ENCODE results near the gene ADAD2.

ADAD2 gene

DNA sequence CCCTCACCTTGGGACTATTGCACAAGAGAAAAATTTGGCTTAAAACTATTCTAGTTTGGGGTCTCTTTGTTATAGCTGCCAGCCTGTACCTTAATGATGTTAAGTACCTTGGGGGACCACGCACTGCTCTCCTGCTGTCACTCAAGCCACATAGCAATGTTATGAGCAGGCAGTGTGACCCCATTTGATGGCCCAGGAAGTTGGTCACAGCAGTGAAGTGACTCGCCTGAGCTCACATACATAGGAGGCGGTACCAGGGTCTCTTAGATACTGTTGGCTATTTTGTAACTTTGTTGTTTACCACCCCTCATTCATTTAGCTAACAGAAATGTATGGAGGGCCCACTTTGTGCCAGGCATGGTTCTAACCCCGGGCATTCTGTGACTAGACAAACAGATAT is 32.5 kb downstream of the ADAD2 start:
- DNase-seq (ENCODE audit: low read depth) = no peak

DNA sequence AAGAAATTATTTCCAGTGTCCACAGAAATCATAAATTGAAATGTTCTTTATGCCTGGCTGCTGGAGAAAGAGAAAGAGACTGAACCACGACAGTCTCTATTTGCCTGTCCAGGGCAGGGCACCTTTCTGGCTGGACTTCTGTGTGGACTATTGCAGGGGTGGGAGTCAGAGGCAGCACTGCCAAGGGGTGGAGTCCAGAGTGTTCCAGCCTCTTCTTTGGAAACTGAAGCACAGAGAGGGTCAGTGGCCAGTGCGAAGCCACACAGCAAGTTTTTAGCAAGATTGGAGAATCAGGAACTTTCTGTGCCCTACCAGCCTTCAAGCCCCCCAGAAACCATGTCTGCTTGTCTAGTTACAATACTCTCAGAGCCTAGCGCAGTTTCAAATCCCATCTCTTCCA is 33.6 kb downstream of the ADAD2 start:
- no peak for DNase-seq (ENCODE audit: low read depth)

DNA sequence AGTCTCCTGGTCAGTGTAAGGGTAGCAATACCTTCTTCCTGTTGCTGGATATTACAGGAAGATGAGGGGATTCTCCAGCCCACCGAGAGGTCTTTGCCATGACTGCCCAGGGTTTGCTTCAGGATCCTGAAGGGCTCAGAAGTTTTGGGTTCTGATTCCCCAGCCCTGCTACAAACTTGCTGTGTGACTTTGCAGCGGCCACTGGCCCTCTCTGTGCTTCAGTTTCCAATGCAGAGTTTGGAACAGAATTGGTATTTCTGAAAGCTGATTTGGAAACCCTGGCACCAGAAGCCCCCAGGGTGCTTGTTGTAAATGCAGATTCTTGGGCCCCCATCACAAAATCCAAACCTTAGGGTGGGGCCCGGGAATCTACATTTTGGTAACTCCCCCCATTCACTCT is 34.2 kb downstream of the ADAD2 start:
- DNase-seq (ENCODE audit: low read depth) = no peak

DNA sequence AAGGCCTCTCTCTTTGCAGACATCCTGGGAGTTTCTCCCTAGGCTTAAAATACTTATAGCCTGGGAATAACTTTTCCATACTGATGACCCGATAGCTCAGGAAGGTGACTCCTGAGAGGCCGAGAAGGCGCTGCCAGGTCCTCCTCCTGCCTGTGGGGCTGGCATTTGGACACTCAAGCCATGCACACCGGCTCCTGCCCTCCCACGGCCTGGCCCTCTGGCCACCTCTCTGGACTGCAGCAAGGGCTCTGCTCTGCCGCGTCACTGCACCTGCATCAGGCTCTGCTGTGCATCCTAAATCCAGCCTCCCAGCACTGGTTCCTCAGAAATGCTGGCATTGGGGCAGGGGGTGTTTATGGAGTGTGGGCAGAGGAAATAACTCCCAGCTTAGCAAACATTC is 34.6 kb downstream of the ADAD2 start:
- no peak for DNase-seq (ENCODE audit: low read depth)

DNA sequence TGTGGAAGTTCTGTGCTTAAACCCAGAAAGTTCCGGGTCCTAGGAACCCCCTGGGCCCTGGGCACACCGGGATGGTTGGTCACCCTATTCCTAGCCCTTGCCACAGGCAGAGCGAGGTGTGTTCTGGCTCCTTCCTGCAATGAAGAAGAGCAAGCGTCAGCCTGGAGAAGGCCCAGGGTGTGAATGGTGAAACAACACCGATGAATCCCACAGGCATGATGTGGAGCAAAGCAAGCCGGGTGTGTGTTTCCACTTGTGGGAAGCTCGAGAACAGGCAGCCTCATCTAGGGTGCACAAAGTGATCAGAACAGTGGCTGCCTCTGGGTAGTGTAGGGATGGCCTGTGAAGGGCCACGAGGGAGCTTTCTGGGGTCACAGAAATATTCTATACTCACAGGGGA is 35.1 kb downstream of the ADAD2 start:
- DNase-seq (ENCODE audit: low read depth) = no peak

DNA sequence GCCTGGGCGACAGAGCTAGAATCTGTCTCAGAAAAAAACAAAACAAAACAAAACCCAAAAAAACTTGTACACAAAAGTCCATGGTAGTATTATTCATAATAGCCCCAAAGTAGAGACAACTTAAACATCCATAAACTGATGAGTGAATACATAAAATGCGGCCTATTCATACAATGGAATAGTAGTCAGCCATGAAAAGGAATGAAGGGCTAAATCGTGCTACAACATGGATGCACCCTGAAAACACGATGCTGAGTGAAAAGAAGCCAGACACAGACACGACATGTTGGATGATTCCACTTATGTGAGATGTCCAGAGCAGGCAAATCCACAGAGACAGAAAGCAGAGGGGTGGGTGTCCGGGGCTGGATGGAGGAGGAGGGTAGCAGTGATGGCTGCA is 36.6 kb downstream of the ADAD2 start:
- no peak for DNase-seq (ENCODE audit: low read depth)

DNA sequence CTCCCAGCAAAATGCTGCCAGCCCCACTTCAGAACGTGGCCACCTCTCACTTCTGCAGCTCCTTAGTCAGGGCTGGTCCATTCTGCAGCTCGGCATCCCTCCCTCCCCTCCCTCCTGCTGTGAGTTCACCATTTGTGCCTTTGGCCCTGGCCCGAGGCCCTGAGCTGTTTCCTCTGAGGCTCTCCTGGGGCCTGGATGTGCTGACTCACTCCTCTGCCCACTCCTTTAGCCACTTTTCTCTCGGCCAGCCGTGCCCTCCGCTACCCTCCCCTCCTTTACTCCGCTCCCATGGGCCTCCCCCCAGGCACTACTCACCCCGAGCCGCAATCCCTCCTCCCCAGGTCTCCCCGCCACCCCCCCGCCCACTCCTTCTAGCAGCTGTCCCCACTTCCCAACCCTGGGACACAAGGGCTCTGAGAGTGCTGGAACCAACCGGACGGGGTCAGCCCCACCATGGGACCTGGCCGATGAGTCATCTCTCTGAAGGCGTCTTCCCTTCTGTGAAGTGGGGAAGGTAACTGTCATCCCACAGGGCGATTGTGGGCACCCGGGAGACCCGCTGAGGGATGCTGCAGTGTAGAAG is 37.4 kb downstream of the ADAD2 start:
- DNase-seq (ENCODE audit: low read depth) = no peak

DNA sequence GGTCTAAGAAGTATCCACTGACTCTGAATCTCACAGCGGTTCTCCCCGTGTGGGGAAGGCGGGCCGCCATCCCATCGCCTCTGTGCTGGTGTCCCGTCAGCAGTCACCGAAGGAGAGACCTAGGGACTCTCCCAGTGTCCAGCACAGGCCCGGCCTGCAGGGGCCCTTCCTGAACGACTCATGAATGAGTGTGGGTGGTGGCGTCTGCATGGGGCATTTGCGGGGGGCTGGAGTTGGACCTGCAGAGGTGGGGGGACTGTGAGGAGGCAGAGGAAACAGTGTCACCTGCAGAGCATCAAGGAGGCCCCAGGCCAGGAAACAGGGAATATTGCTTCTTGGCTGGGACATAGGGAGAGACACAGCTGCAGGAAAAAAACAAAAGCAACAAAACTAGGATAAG is 38.5 kb downstream of the ADAD2 start:
- DNase-seq (ENCODE audit: low read depth) = no peak

DNA sequence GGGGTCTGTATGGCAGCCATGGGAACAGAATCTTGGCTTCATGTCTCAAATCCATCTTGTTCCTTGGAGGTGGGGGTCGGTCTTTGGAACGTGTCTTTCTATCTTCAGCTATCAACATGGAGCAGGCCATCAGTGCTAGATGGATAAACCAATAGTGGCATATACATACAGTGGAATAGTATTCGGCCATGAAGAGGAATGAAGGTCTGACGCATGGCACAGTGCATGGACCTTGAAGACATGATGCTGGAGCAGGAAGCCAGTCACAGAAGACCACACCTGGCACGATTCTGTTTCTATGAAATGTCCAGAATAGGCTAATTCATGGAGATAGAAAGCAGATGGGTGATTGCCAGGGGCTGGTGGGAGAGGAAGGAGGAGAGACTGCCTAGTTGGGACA is 41.1 kb downstream of the ADAD2 start:
- DNase-seq (ENCODE audit: low read depth) = no peak

DNA sequence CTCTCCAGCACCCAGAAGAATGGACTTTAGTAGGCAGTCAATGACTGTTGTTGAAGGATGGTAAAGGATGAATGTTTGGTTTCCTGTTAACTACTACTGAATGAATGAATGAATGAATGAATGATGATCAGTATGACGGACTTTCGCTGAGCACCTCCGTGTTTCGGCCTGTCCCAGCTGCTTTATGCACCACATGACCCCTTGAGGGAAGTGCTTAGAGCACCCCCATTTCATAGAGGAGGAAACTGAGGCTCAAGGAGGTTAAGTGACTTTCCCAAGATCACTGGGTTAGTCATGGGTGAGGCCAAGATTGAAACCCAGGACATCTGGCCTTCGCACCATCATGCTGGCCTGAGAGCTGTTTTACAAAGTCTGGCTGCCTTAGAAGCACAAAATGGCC is 42.0 kb downstream of the ADAD2 start:
- no peak for DNase-seq (ENCODE audit: low read depth)

DNA sequence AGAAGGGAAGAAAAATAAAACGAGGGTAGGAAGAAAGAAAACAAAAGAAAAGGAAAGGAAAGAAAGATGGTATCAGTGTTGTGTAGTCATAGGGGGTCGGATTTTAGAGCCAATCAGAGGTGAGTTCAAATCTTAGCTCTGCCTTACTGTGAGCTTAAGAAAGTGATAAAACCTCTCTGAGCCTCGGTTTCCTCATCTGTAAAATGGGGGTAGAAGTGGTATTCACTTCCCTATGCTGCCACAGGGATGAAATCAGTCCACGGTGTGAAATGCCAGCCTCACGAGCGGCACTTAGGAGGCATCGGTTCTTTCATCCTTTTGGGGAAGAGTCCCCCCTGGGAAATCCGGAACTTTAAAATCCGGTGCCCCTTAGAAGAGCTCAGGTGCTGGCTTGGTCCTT is 42.8 kb downstream of the ADAD2 start:
- no peak for DNase-seq (ENCODE audit: low read depth)

DNA sequence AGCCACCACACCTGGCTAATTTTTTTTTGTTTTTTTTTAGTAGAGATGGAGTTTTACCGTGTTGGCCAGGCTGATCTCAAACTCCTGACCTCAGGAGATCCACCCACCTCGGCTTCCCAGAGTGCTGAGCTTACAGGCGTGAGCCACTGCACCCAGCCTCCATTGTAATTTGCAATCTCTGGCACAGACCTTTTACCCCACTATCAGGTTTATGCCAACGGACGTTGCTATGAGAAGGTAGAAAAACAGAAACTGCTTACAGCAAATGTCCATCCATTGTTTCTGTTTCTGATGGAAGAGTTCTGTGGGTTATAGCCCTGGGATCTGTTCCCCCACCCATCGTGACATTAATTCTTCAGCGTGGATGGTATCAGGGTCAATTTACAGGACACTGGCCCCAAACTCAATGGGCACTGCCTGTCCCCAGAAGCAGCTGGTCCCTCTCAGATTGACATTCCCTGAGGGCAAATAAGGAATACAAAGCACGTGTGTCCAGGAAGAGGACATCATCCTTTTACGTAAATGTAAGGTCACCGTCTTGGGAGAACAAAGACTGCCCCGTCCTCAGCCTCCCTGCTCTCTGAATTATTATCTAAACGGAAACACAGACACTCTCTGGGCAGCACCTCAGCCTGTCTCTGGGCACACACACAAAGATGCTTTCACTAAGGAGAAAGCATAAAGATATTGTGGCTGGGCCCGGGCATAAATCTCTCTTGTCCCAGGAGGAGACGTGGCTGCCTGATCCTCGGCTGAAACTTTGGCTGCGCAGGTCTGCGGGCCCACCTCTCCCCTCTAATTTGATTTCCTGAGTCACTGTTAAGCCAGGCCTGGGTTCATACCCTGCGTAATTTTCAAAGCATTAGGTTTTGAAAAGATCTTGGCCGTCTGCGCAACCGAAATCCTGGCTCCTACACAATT is 43.6 kb downstream of the ADAD2 start:
- DNase-seq (ENCODE audit: low read depth) = no peak

DNA sequence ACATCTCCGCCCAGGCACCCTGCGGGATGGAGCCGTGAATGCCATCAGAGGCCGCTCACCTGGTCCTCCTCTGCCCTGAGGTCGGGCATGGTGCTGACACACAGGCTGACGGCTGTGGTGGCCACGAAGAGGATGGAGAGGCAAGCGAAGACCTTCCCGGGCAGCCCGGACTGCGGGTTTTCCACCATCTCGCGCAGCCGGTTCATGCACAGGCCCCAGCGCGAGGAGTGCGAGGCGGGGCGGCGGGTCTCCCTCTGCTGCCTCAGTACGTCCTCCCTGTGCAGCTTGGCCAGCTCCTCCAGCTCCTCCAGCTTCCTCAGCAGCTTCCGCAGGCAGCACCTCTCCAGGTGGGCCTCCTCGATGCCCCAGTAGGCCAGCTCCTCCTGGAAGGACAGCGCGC is 45.7 kb downstream of the ADAD2 start:
- DNase-seq (ENCODE audit: low read depth) = no peak

DNA sequence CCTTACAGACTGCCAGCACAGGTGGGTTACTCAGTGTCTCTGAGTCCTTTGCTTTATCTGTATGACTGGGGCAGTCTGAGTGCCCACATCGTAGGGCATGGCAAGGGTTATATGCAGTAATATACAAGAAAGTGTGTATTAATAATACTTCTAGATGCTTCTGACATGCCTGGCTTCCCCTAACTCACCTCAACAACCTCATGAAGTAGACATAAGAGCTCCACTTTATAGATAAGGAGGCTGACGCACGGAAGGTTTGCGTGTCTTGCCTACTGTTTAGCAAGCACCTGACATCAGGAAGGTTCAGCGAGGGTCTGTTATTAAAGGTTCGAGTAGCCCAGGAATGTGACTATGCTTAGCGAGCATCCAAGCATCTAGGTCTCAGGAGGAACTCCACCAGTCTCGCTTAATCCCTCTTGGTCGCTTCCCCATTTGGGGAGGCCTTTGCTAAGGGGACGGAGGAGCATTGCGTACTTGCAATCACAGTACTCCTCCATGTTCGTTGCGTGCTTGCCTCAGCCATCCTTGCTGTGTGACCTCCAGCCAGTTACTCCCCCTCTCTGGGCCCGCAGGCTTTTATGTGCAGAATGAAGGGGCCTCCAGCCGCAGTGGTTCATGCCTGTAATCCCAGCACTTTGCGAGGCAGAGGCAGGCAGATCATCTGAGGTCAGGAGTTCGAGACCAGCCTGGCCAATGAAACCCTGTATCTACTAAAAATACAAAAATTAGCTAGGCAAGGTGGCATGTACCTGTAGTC is 47.2 kb downstream of the ADAD2 start:
- no peak for DNase-seq (ENCODE audit: low read depth)

DNA sequence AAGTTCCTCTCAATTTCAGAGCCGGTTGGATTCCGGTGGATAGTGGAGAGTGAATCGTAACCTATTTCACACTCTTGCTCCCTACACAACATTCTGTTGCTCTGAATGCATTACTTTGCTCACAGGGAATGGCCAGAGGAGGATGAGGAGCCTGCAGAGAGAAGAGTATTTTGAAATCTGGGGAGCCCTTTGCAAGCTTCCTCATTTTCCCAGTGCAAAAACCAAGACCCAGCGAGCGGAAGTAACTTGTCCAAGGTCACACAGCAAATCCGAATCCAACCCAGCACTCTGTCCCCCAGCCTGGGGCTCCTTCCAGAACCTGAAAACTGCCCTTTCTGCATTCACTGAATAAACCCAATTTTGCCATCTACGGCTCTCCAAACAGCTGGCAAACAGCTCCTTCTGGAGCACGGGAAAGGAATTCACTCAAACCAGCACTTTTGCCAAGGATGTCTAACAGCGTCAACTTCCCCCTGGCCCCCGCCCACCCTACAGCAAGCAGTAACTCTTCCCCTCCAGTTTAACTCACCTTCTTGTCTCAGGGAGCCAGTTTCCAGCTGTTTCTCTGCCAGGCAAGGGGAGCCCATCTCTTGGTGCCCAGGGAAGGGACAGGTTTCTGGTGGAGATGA is 48.3 kb downstream of the ADAD2 start:
- DNase-seq (ENCODE audit: low read depth) = no peak

DNA sequence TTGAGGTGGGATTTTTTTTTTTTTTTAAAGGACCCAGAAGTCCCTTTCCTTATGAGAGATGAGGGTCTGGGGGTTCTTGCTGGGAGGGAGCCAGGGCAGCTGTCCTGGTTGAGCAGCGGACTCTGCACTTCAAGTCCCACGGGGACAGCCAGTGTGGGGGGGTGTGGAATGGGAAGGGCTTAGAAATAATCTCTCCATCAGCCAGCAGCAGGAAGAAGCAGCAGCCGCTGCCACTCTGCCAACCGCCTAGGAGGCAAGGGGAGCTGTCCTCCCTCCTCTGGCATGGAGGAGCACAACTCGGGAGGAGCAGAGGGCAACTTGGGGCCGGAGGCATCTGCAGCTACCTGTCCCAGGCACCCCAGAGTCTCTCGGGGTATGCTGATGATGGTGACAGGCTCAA is 49.0 kb downstream of the ADAD2 start, which contains the start of gene KCNG4:
Gene KCNG4 (minus strand): TSS at position 104 of the 400 bp plus-strand sequence. CDS start 2,527 bp downstream, outside the sequence.
- DNase-seq (ENCODE audit: low read depth) = no peak

DNA sequence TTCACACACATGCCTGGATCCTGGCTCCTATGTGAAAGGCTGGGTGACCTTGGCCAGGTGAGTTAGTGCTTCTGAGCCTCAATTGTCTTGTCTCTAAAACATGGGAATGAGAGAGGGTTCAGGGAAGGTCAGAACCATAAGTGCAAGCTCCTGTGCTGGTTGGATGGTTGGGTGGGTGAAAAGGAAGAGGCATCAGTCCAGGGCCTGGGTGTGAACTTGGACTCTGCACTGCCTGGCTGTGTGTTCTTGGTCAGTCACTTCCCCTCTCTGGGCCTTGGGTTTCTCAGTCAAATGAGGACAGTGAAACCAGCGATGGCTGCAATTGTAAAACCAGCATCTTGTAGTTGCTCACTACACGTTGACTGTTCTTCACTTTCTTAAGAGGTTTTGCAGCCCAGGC is 49.5 kb downstream of the ADAD2 start:
- DNase-seq (ENCODE audit: low read depth) = no peak

DNA sequence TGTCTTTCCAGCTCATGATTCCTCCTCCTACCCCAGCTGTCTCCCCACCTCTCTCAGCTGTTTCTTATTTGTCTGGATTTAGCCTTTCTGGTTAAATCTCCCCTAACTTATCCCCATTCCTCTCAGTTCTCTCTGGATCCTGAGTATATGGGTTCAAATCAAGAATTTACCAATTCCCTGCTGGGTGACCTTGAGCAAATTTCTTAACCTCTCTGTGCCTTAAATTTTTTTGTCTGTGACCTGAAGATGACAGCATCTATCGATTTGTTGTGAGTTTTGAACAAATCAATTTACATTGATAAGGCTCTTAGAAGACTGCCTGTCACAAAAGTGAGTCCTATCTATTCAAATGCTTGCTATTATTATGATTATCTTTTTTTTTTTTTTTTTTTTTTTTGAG is 50.8 kb downstream of the ADAD2 start:
- DNase-seq (ENCODE audit: low read depth) = no peak

DNA sequence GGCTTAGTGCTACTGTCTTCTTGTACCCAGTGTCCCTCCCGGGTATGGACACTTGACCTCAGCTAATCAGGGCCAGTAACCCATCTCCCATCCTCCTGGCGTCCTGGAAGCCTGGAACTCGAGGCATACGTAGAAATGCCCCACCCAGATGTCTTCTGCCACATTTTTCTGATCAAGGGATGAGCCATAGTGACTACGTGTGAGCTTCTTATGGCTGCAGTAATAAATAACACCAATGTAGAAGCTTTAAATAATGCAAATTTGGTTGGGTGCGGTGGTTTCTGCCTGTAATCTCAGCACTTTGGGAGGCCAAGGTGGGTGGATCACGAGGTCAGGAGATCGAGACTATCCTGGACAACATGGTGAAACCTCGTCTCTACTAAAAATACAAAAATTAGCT is 51.9 kb downstream of the ADAD2 start:
- DNase-seq (ENCODE audit: low read depth) = no peak

DNA sequence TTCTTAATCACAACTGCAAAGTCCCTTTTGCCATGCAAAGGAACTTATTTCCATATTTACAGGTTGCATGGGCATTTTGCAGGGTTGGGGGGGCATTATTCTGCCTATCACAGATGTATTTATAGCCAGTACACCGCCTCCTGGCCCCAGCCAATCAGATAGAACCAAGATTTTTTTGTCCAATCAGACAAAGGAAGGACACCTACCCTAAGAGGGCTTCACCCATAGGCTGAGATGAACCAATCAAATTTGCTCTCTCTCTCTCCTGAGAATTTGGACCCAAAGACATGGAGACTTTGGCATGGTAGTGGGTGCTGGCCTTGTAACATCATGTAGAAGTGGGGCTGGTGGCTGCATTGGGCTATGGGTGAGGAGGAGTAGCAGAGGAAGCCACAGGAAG is 52.8 kb downstream of the ADAD2 start:
- DNase-seq (ENCODE audit: low read depth) = no peak

DNA sequence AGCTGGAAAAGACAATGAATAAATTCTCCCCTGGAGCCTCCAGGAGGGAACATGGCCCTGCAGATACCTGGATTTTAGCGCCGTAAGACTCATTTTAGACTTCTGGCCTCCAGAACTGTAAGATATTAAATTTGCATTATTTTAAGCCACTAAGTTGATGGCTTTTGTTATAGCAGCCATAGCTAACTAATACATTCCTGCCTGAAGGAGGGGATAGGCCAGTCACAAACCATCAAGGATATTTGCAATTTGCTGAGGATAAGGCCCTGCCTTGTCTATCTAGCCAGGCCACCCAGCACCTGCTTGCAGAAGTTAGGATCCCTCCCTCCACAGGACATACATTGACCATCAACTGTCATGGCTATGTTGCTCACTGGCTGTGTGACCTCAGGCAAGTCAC is 53.8 kb downstream of the ADAD2 start:
- no peak for DNase-seq (ENCODE audit: low read depth)

DNA sequence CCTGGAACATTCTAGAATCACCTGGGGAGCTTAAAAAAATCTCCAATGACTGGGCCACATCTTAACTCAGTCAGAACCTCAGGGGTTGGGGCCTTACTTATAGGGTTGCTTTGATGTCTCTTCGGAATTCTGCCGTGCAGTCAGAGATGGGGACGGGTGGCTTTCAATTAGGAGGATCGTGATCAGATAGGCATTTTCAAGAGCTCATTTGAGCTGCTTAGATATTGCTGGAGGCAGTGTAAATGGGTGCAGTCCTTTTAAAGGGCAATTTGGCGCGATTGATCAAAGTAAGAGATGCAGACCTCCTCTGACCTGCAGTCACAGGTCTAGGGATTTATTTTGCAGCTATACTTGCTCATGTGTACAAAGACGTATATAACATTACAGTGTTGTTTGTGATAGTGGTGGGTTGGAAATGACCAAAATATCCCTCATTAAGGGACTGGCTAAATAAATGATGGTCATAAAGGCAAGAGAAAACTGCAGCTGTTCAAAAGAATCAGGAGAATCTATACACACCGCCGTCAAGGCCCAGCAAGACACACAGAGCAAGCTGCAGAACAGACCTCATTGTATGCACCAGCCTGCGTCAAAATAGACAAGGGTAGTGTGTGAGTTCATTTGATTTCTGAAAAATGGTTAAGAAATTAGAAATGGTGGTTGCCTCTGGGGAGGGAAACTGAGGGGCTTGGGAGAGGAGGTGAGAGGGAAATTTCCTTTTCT is 55.2 kb downstream of the ADAD2 start:
- no peak for DNase-seq (ENCODE audit: low read depth)

Data from activated T-helper 1 cell treated with Interleukin-2 at 50 U/mL for 16 hours (primary cell).